ENCODE results near the gene HAGHL.

The HAGHL gene

DNA sequence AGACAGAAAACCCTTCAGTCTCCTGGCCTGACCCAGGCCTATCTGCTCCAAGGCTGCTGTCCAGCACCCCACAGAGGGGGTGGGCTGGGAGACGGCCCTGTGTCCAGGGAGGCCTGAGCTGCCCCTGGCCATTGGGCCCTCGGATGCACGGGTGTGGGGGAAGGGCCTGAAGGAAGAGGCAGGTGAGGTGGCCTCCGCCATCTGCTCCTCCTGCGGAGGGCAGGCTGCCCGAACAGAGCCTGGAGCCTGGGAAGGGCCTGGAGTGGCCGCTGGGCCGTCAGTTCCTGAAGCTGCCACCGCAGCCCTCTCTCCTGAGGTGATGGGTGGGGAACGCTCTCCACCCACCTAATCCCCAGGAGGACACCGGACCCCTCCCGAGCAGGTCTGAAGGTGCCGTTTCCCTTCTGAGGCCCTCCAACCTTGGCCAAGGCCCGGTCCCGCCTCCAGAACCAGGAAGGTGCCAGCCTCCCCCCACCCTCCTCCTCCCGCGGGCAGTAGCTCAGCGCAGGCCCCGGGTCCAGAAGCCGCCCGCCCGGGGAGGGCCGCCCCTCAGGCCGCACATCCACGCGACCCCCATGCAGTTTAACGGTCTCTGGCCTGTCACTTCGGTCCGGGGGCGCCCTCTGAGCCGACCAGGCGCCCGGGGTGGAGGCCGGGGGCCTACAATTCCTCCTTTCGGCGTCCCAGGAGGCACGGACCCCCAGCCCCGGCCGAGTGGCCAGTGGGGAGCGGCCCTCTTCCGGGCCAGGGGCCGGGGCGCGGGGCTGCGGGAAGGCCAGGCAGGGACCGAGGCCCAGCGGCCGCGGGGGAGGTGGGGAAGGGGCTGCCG, 22.1 kb upstream of the HAGHL start:
- Histone ChIP-seq H3K4me1 (ENCODE audit: insufficient read depth, low read length) (no peaks in the 10 kb centered on the region), H3K9ac (ENCODE audit: low read depth, low read length) (no peak overlapping the region), H3K27me3 (ENCODE audit: insufficient read depth, low read length, poor library complexity) (no peaks in the 10 kb centered on the region), H3K79me2 (ENCODE audit: insufficient read depth, low read length) (no peaks in the 10 kb centered on the region), H3K4me3 (ENCODE audit: low read depth in 1 of 2, low read length in 2 of 2) (no peak overlapping the region), H3K4me2 (ENCODE audit: insufficient read depth, low read length) (no peak overlapping the region), H3K36me3 (ENCODE audit: insufficient read depth, low read length) (no peaks in the 10 kb centered on the region), H2AFZ (ENCODE audit: low read depth, low read length) (no peak overlapping the region), H3K9me3 (ENCODE audit: insufficient read depth, low read length, severe bottlenecking) (no peaks in the 10 kb centered on the region), H3K27ac (ENCODE audit: low read length) (no peak overlapping the region), H4K20me1 (ENCODE audit: insufficient read depth, low read length) (peaks cover 10% of the 10 kb centered on the region)
- DNase-seq (no peak), ATAC-seq (ENCODE audit: insufficient read depth, low read depth) (no peak)
- no peak for TF ChIP-seq EZH2 (IDR thresholded peaks at IDR 0.05; ENCODE audit: borderline replicate concordance, low read depth, low read length, severe bottlenecking)
- TF ChIP-seq, protein P1, sequence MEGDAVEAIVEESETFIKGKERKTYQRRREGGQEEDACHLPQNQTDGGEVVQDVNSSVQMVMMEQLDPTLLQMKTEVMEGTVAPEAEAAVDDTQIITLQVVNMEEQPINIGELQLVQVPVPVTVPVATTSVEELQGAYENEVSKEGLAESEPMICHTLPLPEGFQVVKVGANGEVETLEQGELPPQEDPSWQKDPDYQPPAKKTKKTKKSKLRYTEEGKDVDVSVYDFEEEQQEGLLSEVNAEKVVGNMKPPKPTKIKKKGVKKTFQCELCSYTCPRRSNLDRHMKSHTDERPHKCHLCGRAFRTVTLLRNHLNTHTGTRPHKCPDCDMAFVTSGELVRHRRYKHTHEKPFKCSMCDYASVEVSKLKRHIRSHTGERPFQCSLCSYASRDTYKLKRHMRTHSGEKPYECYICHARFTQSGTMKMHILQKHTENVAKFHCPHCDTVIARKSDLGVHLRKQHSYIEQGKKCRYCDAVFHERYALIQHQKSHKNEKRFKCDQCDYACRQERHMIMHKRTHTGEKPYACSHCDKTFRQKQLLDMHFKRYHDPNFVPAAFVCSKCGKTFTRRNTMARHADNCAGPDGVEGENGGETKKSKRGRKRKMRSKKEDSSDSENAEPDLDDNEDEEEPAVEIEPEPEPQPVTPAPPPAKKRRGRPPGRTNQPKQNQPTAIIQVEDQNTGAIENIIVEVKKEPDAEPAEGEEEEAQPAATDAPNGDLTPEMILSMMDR (IDR thresholded peaks at IDR 0.05; ENCODE audit: borderline replicate concordance, extremely low read depth, low read length, poor library complexity, severe bottlenecking): no peak

DNA sequence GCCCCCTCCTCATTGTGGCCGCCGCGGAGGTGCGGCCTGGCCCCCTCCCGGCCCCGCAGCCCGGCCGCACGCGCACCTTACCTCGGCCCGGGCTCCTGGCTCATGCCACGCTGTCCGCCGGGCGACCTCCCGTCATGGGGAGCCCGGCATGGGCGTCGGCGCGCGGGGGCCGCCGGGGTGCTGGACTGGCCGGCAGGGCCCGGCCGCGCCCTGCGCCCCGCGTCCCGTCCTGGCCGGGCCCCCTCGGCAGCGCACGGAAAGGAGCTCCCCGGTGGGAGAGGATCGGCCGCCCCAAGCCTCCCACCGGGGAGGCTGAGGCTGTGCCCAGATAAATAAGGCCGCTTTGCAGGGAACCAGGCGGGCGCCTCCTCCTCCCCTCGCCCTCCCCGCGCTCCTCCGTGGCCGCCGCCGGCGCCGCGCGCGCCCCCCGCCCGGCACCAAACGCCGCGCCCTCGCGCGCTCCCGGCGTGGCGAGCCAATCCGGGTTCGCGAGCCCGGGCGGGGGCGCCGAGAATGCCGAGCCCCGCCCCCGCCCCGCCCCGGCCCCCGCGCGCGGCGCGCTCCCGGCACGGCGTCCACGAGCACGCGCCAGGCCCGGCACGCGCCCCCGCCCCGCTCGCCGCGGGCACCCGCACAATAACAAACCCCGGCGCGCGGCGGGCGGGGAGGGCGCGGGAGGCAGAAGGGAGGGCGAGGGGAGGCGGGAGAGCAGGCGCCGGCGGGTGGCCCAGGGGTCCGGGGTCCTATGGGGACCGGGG, 21.3 kb upstream of the HAGHL start, which contains the start of gene FBXL16:
Gene FBXL16 (minus strand): TSS at position 371 of the 758 bp plus-strand sequence. CDS start 8,396 bp downstream, outside the sequence.
- no peak for TF ChIP-seq EZH2 (IDR thresholded peaks at IDR 0.05; ENCODE audit: borderline replicate concordance, low read depth, low read length, severe bottlenecking)
- TF ChIP-seq, protein P1 (IDR thresholded peaks at IDR 0.05; ENCODE audit: borderline replicate concordance, extremely low read depth, low read length, poor library complexity, severe bottlenecking): no peak
- Histone ChIP-seq H2AFZ (ENCODE audit: low read depth, low read length) (no peak within 1 kb of the TSS), H3K4me1 (ENCODE audit: insufficient read depth, low read length) (no peaks in the 10 kb centered on the region), H3K79me2 (ENCODE audit: insufficient read depth, low read length) (no peaks in the 10 kb centered on the region), H3K4me2 (ENCODE audit: insufficient read depth, low read length) (no peak within 1 kb of the TSS), H3K27ac (ENCODE audit: low read length) (no peak within 1 kb of the TSS), H3K36me3 (ENCODE audit: insufficient read depth, low read length) (no peaks in the 10 kb centered on the region), H3K4me3 (ENCODE audit: low read depth in 1 of 2, low read length in 2 of 2) (no peak within 1 kb of the TSS), H3K9ac (ENCODE audit: low read depth, low read length) (no peak within 1 kb of the TSS), H4K20me1 (ENCODE audit: insufficient read depth, low read length) (peaks cover 5% of the 10 kb centered on the region), H3K9me3 (ENCODE audit: insufficient read depth, low read length, severe bottlenecking) (no peaks in the 10 kb centered on the region), H3K27me3 (ENCODE audit: insufficient read depth, low read length, poor library complexity) (no peaks in the 10 kb centered on the region)
- ATAC-seq (ENCODE audit: insufficient read depth, low read depth): no peak
- DNase-seq: no peak

DNA sequence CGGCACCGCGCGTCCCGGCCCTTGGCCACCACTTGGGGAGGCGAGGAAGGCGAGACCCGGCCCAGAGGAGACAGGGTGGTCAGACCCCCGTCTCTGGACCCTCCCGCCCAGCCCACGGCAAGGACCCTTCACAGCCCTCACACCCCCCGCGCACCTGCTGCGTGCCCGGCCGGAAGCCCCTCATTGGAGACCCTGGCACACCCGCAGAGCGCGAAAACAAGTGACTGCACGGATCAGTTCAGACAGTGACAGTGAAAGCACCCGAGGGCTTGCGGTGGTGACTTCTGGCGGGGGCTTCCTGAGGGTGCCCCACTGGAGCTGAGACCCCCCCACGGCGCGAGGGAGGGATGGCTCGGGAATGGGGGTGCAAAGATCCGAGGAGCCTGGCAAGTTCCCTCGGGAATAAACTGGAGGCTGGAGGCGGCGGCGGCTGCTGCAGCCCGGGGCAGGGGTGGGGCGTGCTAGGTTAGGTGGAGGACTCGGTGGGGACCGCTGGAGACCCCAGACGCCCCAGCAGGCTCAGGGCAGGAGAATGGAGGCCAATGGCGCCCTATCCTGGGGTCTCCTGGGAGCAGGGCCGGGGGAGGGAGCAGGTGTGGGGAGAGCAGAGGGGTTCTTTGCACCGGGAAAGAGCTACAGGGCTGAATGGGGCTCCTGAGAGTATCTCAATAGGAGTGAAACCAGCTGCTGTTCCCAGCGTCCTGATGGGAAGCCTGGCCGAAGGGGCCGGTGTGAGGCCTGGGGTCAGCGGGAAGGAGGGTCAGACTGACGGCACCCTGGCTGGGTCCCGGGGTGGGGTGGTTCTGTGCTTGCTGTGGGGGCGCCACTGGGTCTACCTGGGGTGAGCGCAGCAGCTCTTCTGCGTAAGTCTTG, 20.5 kb upstream of the HAGHL start:
- Histone ChIP-seq H3K9me3 (ENCODE audit: insufficient read depth, low read length, severe bottlenecking) (no peaks in the 10 kb centered on the region), H4K20me1 (ENCODE audit: insufficient read depth, low read length) (peaks cover 9% of the 10 kb centered on the region), H3K27ac (ENCODE audit: low read length) (no peak overlapping the region), H3K4me3 (ENCODE audit: low read depth in 1 of 2, low read length in 2 of 2) (no peak overlapping the region), H2AFZ (ENCODE audit: low read depth, low read length) (no peak overlapping the region), H3K9ac (ENCODE audit: low read depth, low read length) (no peak overlapping the region), H3K79me2 (ENCODE audit: insufficient read depth, low read length) (no peaks in the 10 kb centered on the region), H3K4me1 (ENCODE audit: insufficient read depth, low read length) (0 out of 2 replicates have a peak, but pooled peaks cover under 1% of the 10 kb centered on the region), H3K4me2 (ENCODE audit: insufficient read depth, low read length) (no peak overlapping the region), H3K36me3 (ENCODE audit: insufficient read depth, low read length) (no peaks in the 10 kb centered on the region), H3K27me3 (ENCODE audit: insufficient read depth, low read length, poor library complexity) (no peaks in the 10 kb centered on the region)
- no peak for TF ChIP-seq EZH2 (IDR thresholded peaks at IDR 0.05; ENCODE audit: borderline replicate concordance, low read depth, low read length, severe bottlenecking)
- TF ChIP-seq, protein P1 (IDR thresholded peaks at IDR 0.05; ENCODE audit: borderline replicate concordance, extremely low read depth, low read length, poor library complexity, severe bottlenecking): no peak
- DNase-seq (no peak), ATAC-seq (ENCODE audit: insufficient read depth, low read depth) (no peak)
